Inflammatory macrophage treated with lipopolysaccharide for 1 hour (primary cell): ENCODE measurements around the gene SPATA12.
"Not testable (repeated sequence)": the region's sequence is repeated elsewhere in the genome, so short reads cannot be mapped to it uniquely, and the experiment has no call there.

ENCODE experiments used
- DNase-seq, 2 donors: peaks; one replicate each; pipeline ENCODE4 v3.0.0-alpha.2; 2020 to 2022

The SPATA12 gene

DNA sequence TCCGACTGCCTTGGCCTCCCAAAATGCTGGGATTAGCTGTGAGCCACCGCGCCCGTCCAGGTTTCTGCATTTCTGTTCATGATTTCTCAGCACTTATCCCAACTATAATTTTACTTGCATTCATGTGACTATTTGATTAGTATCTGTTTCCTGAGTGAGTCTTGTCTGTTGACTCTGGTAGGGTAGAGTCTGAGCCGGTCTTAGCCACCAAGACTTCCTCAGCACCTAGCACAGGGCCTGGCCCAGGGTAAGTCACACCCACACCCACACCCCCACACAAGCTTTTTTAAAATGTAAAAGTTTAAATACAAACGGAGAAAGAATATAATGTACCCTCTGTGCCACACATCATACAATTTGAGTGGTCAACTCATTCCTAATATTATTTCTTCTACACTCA, 3.1 kb upstream of the SPATA12 start:
- no peak for DNase-seq

GRCh38 chr3:57059411-57059810, 1.1 kb upstream of the SPATA12 start:
- DNase-seq: peak; percentile 60 to 83

DNA sequence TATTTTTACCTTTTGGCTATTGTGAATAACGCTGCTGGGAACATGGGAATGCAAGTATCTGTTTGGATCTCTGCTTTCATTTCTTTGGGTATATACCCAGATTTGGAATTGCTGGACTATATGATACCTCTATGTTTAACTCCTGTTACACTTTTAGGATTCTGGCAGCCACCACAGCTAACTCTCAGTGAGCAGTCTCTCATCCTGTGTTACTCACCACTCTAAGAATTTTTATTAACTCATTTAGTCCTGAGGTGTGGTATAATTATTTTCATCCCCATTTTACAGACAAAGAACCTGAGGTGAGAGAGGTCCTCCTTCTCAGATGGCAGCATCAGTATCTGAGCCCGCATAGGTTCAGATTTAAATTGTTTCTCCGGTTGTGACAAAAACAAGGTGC, 1.1 kb downstream of the SPATA12 start:
- DNase-seq: no peak

DNA sequence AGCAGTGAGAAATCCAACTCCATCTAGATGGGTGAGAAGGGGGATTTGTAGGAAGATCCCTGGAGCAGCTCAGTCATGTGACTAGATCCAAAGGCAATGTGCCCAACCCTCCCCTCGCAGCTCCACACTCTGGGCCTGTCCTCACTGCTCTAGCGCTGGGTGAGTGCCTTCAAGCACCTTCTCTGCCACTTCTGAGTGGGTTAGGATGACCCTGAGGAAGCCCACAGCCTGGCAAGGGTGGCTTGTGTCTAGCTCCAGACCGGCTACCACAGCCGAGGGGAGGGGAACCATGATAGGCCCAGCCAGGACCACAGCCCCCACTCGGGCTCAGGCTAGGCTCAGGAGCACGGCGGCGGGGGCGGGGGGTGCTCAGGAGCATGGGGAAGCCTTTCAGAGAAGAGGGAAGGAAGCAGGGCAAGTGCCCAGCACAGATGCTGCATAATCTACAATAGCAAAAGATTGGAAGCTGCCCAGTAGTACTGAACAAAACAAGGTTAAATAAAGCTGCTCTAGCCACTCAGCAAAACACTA, 1.7 kb downstream of the SPATA12 start:
- no peak for DNase-seq

DNA sequence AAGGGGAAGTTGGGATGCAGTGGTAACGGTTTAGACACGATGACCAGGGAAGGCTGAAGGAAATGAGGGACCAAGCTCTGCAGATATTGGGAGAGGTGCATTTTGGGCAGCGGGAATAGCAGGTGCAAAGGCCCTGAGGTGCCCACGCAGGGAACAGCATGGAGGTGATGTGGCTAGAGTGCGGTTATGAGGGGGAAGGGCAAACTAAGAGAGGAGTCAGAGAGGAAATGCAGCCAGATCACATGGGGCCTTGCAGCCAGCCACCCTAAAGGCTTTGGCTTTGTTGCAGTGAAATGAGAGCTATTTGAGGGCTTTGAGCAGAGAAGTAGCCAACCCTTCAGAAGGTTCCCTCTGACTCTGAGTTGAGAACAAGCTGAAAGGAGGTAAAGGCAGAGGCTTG, 2.6 kb downstream of the SPATA12 start:
- peak in 1 of 2 donors; percentile 24 for DNase-seq

DNA sequence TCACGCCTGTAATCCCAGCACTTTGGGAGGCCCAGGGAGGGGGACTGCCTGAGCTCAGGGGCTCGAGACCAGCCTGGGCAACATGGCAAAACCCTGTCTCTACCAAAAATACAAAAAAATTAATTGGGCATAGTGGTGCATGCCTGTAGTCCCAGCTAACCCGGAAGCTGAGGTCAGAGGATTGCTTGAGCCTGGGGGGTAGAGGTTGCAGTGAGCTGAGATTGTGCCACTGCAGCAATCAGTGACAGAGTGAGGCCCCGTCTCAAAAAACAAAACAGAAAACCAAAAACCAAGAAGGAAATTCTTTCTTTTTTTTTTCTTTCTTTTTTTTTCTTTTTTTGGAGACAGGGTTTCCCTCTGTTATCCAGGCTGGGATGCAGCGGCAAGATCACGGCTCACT, 3.5 kb downstream of the SPATA12 start:
- DNase-seq: no peak

DNA sequence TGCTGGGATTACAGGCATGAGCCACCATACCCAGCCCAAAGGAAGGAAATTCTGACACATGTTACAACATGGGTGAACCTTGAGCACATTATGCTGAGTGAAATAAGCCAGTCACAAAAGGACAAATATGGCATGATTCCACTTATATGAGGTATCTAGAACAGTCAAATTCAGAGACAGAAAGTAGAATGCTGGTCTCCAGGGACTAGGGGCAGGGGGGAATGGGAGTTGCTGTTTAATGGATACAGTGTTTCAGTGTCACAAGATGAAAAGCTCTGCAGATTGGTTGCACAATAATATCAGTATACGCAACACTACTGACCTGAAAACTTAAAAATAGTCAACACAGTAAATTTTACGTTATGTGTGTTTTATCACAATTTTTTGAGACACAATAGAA, 4.1 kb downstream of the SPATA12 start:
- peak; percentile 49 to 63 for DNase-seq

DNA sequence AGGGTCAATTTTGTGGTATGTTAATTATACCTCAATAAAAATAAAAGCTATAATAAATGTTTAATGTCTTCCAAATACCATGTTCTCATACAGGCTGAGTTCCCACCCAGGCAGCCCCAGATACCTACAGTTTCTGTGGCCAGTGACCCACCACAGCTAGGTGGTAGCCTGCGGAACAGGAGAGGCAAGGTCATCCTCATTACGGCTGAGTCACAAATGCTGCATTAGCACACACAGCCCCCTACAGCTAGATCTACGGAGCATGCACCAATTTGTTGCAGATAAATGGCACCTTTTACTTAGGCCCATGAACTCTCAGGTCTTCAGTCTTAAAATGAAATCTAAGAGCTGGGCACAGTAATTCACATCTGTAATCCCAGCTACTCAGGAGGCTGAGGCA, 5.1 kb downstream of the SPATA12 start:
- no peak for DNase-seq

- DNase-seq: no peak
These were observed 6.0 kb downstream of the SPATA12 start for GRCh38 chr3:57066471-57066870.

DNA sequence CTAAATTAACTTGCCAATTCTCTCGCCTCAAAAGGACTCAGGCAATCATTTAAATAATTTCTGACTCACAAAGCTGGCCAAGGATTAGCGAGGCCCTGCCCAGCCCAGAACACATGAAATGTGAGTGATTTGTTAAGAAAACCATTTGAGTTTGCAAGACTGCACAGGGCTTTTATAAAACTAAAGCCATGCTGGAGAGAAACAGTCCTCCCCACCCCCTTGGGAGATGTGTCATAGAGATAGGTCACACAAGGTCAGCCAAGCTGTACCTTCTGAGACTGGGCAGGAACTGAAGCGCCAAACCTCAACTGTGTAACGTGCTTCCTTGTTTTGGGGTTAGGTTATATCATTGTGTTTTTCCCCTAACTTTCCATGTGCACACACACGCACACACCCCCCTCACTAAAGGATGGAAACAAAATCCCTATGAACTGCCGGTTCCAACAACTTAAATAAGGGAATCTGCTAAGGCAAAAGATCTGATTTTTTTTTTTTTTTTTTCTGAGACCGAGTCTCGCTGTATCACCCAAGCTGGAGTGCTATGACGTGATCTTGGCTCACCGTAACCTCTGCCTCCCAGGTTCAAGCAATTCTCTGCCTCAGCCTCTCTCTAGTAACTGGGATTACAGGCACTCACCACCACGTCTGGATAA, 8.1 kb downstream of the SPATA12 start:
- peak; percentile 84 to 96 for DNase-seq

DNA sequence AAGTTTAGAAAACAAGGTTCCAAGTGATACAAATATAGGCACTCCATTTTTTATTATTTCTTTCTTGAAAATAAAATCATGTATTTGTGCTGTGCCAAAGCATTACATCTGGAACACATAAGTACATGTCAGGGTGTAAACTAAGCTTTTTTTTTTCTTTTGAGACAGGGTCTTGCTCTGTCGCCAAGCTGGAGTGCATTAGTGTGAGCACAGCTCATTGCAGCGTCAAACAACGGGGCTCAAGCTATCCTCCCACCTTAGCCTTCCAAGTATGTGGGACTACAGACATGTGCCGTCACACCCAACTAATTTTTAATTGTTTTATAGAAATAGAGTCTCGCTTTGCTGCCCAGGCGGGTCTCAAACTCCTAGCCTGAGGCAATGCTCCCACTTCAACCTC, 9.0 kb downstream of the SPATA12 start:
- no peak for DNase-seq

GRCh38 chr3:57073628-57074027, 13.2 kb downstream of the SPATA12 start:
- no peak for DNase-seq

DNA sequence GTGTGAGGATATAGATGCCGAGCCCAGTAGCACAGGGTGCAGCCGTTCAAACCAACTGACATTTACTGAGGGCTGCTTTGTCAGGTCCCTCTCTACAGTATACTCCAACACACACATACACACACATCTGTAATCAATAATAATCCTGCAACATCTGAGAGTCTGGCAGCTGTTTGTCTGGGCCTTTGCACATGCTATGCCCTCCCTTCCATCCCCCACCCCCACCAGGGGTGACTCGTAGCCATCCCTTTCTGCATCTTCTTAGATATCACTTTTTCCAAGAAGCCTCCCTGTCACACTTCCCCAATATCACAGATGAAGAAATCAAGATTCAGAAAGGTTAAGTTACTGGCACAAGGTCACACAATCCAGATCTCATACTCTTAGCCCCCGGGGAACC, 13.7 kb downstream of the SPATA12 start:
- no peak for DNase-seq

DNA sequence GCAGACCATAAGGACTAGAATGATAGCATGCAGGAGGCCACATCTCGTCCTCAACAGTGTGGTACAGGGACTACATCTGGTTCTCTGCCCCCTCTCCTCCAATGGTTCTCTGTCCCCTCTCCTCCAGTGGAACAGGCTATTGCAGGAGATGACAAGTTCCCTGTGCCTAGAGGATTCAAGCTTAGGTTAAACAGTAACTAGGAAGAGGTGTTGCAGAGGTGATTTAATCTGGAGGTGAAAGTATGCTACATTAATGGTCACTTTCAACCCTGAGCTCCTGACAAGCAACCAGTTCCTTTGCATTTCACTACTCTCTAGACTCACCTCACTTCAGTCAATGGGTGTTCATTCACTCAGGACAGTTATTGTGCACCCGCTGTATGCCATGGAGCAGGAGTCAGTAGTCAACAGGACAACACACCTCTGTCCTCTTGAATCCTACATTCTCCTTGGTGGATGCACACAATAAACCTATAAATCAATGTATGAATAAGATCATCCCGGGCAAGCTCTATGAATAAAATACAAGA, 16.0 kb downstream of the SPATA12 start:
- no peak for DNase-seq

DNA sequence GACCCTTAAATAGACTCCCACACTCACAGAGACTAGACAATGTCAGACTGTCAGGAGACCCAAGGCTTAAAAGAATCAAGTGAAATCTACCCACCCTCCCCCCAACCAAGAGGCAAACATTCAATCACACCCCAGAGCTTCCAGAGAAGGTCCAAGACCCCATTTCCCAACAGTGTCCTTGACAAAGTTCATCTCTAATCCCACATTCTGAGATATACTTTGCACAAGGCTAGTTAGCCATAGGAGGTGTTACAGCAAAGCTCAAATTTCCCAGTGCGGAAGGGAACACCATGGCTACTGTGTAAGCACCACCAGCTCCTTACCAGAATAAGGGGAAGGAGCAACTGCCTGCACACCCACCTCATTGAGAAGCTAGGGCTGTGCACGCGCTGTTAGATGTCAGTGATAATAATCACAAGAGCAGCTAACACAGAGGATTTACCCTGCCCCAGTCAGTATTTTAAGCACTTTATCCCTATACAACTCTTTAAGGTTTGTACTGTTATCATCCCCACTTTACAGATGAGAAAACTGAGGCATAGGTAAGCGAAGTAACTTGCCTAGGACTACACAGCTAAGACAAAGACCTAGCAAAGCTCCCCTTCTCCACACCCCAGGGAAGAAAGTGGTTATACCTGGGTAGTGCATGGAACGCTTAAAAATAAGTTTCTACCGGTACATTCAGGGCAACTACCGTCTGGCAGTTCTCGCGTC, 17.3 kb downstream of the SPATA12 start:
- peak in 1 of 2 donors; percentile 25 for DNase-seq

- peak; percentile 47 to 66 for DNase-seq
These were observed 17.8 kb downstream of the SPATA12 start for GRCh38 chr3:57078344-57078634.

- peak in 1 of 2 donors; percentile 17 for DNase-seq
These were observed 18.4 kb downstream of the SPATA12 start for GRCh38 chr3:57078635-57079473.

GRCh38 chr3:57079474-57079831, 19.0 kb downstream of the SPATA12 start:
- no peak for DNase-seq

- no peak for DNase-seq
These were observed 19.7 kb downstream of the SPATA12 start for GRCh38 chr3:57080171-57080570.

- DNase-seq: no peak
These were observed 20.7 kb downstream of the SPATA12 start for GRCh38 chr3:57081173-57081572.

DNA sequence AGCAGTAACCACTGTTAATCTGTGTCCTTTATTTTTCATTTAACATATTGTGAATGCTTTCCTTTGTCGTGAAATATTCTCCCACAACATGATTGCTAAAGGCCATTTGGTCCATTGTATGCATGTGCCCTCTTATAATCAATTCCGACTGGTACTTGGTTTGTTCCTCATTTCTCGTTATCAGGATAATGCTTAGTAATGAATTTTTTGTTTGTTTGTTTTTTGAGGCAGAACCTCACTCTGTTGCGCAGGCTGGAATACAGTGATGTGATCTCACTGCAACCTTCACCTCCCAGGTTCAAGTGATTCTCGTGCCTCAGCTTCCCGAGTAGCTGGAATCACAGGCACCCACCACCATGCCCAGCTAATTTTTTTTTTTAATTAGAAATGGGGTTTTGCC, 22.0 kb downstream of the SPATA12 start:
- DNase-seq: no peak

DNA sequence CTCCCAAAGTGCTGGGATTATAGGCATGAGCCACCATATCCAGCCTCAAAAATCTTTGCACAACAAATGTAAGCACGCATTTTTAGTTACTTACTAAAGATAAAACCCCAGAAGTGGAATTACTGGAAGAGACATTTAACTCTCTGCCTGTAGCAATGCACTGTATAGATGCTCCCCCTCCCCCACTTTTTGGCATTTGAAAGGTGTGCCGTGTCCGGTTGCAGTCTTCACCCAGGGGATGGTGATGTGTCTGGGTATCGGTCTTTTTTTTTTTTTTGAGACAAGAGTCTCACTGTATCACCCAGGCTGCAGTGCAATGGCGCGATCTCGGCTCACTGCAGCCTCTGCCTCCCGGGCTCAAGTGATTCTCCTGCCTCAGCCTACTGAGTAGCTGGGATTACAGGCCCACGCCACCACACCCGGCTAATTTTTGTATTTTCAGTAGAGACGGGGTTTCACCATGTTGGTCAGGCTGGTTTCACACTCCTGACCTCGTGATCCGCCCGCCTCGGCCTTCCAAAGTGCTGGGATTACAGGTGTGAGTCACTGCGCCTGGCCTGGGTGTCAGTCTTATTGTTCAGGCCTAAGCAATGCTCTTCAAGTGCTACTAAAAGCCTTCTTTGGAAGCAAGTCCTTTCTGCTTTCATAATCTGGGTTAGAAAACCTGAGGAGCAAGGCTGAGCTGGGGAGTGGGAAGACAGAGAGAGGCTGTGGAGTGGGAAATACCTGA, 23.0 kb downstream of the SPATA12 start:
- not testable (repeated sequence) for DNase-seq

DNA sequence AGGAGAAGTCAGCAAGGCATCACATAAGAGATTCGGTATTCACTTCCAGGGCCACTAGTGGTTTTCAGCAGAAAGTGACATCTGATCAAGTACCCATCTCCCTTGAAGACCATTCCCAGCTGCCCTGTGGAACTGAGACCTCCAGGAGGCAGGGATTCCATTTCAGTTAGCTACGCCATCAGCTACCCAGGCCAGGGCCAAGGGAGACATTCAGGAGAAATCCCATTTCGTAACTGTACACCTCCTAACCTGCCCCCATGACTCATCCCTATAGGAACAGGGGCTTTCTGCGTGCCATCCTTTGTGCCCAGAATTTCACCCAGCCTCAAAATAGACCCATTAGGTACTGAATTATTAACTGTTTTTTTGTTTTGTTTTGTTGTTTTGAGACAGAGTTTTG, 24.7 kb downstream of the SPATA12 start:
- DNase-seq: no peak
